ENCODE data around the gene HAS3.
"Not testable (repeated sequence)": the region's sequence is repeated elsewhere in the genome, so short reads cannot be mapped to it uniquely, and the experiment has no call there.

Gene HAS3

DNA sequence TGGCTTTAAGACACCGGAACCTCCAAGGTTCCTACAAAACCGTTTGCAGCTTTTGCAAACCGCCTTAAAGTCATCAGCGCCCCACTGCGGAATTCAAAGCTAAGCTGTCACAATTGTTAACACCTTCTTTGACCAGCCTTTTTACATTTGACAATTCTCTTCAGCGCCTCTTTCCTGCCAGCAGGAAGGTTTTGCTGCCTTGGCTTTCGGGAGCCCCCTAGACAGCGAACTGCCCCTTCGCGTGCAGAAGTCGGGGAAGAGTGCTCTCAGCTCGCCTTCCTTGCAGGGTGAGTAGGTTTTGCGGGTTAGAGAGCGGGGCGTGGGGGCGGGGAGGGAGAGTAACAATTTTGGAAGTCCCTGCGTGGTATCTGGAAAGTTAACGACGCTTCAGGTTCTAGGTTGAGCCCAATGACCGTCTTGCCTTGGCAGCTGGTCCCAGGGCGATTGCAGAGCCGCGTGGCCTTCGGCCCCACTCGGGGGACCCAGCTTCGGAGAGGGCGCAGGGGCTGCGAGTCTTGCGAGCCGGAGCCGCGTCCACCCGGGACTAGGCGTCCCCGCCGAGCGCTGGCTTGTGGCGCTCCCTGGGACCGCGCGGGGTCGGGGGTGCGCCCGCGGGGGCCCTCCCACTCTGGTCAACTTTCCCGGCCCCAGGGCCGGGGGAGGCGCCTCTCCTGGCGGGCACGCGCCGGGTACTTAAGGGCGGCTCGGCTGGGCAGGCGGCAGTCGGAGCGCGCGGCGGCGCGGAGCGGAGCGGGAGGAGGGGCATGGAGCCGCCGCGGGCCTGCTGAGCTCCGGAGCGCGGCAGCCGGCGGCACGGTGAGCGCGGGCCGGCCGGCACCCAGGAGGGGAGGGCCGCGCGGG lies at the start of gene HAS3:
Gene HAS3, plus strand, starts transcription at position 153 of the 861 bp plus-strand sequence. CDS start 3,743 bp downstream, outside the sequence.
- no peak for DNase-seq (ENCODE audit: low read depth)

GRCh38 chr16:69055980-69056379 lies 49.5 kb upstream of the HAS3 start:
- no peak for DNase-seq (ENCODE audit: low read depth)

GRCh38 chr16:69056421-69056820 lies 49.0 kb upstream of the HAS3 start:
- DNase-seq (ENCODE audit: low read depth), result no peak

GRCh38 chr16:69057400-69058378 lies 47.8 kb upstream of the HAS3 start:
- DNase-seq (ENCODE audit: low read depth), result no peak

GRCh38 chr16:69063491-69063890 lies 42.0 kb upstream of the HAS3 start:
- DNase-seq (ENCODE audit: low read depth), result not testable (repeated sequence)

DNA sequence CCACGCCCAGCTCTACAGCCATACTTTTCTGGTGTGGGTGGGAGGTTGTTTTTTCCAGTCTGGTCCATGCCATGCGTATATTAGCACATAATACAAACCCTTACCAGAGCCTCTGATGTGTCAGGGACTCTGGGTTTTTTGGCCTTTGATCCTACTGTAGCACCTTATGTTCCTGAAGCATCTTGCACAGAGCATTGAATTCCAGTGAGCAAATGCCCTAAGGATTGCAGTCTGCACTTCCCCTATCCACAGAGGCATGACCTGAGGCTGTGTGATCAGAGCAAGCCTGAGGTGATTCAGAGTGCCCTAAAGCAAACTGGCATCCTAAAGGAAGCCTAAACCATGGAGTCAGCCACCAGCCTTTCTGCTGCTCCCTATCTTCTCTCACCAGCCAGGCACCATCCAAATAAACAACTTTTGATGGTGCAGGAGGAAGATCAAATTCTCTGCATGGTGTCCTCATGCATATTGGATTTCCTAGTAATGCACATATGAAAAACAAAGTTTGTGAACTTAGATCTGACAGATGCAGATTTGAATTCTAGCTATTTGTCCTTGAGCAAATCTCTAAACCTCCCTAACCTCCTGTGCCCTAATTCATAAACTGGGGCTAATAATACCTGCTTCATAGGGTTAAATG lies 41.2 kb upstream of the HAS3 start:
- DNase-seq (ENCODE audit: low read depth), result no peak

- DNase-seq (ENCODE audit: low read depth), result no peak
These were observed 40.6 kb upstream of the HAS3 start for GRCh38 chr16:69064764-69065313.

GRCh38 chr16:69069504-69069903 lies 35.9 kb upstream of the HAS3 start:
- no peak for DNase-seq (ENCODE audit: low read depth)

DNA sequence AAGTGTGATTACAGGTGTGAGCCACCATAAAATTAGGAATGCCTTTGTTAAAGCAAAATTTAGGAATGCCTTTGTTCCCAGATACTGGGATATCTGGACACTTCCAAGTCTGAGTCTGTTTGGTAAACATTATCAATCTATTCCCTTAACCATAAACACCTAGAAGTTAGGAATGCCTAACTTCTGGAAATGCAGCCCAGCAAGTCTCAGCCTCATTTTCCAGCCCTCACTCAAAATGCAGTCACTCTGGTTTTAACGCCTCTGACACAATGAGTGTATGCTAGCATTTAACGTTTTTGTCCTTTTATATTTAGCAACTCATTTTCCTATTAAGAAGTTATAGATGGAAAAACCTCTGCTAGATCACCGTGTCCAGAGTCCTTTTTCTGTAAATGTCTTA lies 34.4 kb upstream of the HAS3 start:
- DNase-seq (ENCODE audit: low read depth), result no peak

- no peak for DNase-seq (ENCODE audit: low read depth)
These were observed 32.8 kb upstream of the HAS3 start for GRCh38 chr16:69072640-69072974.

DNA sequence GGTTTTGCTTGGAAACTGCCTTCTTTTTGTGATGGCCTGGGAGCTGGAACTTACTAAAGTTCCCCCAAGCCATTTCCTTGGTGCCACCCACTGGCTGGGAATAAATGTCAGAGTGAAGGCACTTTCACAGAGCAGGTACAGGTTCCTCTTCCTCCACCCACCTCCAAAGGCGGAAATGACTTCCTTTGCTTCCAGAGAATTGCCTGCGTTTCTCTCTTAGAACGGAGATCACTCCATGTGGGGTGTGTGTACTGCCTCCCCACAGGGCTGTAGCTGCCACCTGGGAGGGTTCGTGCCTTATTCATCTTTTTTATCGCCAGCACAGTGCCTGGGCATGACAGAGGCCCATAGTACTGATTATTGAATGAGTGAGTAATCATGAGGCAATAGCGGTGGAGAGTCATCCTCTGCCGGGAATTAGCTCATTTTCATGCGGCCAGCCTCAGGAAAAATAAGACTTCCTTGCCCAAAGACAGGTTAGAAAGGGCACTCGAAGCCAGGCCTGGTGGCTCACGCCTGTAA lies 32.2 kb upstream of the HAS3 start:
- DNase-seq (ENCODE audit: low read depth), result no peak

GRCh38 chr16:69077251-69077650 lies 28.2 kb upstream of the HAS3 start:
- DNase-seq (ENCODE audit: low read depth), result no peak

DNA sequence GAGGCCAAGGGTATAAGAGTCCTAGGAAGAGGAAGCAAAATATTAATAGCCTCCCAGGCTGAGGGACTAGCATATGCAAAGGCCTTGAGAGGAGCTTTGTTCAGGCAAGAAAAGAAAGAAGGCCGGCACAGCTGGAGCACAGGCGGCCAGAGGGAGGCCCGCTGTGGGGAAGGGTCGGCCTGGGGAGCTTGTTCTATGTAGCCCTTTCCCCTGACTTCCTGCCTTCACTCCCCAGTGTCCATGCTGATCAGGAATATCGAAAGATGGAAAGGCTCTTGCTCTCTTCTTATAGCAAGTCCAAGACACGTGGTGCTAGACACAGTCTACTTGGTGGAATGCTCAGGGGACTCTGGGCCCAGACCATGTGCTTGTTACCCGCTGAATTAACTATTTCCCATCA lies 27.4 kb upstream of the HAS3 start:
- no peak for DNase-seq (ENCODE audit: low read depth)

DNA sequence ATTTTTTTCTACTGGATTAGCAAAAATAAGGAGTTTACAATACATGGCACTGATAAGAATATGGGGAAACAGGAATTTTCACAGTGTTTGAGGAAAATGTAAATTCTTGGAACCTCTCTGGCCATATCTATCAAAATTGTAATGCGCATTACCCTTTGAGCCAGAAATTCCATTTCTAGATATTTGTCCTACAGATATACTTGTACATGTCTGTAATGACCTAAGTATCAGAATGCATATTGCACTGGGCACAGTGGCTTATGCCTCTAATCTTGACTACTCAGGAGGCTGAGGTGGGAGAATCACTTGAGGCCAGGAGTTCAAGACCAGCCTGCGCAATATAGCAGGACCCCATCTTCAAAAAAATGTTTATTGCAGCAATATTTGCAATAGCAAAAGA lies 25.8 kb upstream of the HAS3 start:
- DNase-seq (ENCODE audit: low read depth), result no peak

GRCh38 chr16:69083306-69083941 lies 22.0 kb upstream of the HAS3 start:
- DNase-seq (ENCODE audit: low read depth), result no peak

DNA sequence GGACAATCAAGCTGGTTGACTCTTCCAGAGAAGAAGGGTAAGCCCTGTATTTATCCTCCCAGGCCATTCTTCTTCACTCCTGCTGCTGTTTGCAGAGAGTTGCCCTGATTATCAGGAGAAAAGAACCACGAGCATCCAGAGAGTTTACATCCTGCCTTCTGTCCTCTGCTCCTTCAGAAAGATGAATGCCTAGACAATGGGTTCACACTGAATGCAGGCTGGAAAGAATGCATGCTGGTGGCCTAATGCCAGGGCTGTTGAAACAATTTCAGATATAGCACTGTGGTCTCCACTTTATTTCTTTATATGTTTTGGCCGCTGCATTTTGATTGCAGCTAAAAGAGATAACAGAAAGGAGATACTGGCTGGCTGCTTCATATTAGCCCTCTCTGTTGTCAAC lies 21.2 kb upstream of the HAS3 start:
- no peak for DNase-seq (ENCODE audit: low read depth)

GRCh38 chr16:69085032-69085695 lies 20.3 kb upstream of the HAS3 start:
- DNase-seq (ENCODE audit: low read depth), result no peak

DNA sequence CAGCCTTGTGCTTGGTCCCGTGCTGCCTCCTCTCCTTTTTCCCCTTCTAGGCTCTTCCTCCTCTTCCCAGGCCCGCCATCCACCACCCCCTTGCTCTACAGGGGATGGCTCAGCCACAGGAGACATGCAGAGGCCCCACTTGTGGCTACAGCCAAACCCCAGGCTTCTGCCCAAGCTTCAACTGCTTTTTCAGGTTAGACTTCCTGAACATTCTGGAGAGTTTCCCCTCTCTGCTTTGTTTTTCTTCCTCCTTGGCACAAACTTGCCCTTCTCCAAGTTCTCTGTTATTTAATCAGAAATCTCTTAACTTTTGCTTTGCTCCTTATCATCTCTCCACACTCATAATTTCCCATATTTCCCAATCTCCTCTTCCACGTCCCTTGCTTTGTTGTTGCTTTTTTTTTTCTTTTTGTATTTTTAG lies 18.3 kb upstream of the HAS3 start:
- no peak for DNase-seq (ENCODE audit: low read depth)

GRCh38 chr16:69088684-69089083 lies 16.8 kb upstream of the HAS3 start:
- DNase-seq (ENCODE audit: low read depth), result no peak

DNA sequence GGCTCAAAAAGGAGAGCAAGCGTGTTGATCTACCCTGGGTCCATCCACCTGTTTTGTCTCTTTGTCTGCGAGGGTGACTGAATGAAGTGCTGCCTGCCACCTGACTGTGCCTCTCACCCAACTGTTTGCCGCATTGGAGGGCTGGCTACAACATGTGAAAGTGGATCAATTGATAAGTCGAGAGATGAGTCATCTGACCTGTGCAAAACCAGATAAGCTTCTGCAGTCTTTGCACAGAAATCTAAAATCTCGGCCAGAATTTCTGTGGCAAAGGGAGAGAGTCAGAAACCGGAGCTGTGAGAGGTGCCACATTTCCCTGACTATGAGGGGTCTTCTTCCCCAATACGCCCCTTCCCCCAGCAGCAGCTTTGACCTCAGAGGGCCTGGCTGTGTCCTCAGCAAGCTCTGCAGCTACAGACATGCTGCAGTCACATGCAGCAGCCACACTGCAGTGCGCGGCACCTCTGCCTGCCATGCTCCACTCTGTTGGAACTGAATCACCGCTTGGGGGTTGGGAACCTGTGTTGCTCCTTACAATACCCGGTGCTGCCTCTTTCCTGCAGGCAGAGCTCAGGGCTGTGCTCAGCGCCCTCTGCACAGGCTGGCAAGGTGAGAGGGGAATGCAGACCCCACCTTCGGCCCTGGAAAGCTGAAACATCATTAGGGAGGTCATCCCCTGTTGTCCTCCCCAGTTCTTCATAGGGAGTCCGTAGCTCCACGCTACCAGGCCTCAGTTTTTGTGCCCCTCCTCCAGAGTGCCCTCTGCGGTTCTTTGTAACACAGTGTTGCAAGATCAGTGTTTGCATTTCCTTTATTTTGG lies 16.2 kb upstream of the HAS3 start:
- DNase-seq (ENCODE audit: low read depth), result no peak
